Measurements from ENCODE around the gene DNAAF3. TPM values are rescaled to one million over a fixed set of nuclear protein-coding genes. Genes with fewer than 3 reads are reported as not detected.
"Not testable (repeated sequence)": the region's sequence is repeated elsewhere in the genome, so short reads cannot be mapped to it uniquely, and the experiment has no call there.

Gene DNAAF3
- polyA plus RNA-seq, 10 donors = 0.15 to 0.92 (median 0.54) TPM

DNA sequence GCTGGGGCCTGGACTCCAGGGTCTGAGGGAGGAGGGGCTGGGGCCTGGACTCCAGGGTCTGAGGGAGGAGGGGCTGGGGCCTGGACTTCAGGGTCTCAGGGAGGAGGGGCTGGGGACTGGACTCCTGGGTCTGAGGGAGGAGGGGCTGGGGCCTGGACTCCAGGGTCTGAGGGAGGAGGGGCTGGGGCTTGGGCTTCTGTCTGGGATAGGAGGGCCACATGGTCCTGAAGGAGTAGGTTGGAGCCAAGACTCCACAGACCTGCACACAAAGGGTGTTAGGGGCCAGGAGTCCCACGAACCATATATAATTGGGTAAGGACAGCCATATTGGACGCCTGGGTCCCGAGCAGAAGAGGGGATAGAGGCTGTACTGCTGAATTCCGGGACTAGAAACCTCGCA lies 10.6 kb downstream of the DNAAF3 start:
- DNase-seq = not testable (repeated sequence)

DNA sequence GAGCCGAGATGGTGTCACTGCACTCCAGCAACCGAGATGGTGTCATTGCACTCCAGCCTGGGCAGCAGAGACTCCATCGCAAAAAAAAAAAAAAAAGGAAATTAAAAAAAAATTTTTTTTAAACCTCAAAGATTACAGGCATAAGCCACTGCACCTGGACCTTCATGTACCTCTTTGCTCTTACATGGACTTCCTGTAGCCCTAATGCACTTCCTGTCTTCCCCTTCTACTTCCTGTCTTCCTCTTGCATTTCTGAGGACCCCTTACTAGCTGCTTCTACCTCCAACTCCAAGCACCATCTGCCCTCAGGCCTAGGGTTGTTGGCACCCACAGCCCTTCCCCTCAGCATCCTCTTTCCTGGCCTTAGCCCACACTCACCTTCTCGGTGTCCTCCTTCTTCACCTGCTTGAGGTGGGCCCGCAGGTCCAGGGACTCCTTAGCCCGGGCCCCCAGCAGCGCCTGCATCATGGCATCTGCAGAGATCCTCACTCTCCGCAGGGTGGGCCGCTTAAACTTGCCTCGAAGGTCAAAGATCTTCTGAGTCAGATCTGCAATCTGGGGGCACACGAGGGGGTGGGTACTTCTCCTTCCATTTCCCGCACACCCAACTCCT lies 12.7 kb downstream of the DNAAF3 start:
- no peak for DNase-seq

DNA sequence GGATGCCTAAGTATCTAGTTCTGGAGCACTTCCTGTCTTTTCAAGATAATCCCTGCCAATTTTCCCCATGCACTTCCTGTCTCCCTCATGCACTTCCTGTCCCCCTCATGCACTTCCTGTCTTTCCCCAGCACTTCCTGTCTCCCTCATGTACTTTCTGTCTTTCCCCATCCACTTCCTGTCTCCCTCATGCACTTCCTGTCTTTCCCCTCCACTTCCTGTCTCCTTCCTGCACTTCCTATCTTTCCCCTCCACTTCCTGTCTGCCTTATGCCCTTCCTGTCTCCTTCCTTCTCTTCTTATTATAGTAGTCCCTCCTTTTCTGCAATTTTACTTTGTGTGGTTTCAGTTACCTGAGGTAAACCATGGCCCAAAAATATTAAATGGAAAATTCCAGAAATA lies 14.4 kb downstream of the DNAAF3 start:
- no peak for DNase-seq

DNA sequence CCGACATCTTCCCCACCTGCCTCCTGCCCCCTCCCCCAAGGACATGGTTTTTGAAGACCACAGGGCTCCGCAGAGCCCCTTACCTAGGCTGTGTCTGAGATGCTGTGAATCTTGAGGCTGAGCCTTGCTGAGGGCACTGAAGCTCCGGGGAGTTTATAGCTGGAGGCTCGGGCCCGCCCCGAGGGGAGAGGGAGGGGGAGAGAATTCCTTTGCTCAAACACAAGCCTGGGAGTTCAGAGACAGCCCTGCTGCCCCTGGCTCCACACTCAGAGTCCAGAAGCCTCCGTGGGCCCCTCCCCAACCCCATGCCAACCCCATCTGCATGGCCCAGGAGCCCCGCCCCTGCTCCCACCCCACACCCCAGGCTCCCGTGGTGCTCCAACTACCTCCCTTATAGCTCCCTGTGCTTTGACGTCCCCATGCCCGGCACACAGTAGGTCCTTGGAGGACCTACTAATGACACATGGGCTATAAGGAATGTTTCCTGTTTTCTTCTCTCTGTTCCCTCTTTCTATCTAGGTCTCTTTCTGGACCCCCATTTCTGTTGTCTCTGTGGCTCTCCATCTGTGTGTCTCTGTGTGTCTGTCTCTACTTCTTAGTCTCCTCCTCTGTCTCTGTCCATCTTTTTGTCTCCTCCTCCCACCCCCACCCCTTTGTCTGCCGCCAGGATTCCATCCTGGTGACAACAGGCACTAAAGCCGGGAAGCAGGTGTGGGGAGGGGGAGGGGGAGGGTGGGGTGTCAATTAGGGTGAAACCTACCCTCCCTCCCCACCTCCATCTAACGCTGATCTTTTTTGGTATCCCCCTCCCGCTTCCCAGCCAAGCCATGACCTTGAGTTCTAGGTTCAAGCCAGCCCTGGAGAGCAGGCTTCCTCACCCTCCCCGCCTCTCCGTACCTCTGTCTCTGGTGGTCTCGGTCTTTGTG lies 17.1 kb downstream of the DNAAF3 start, which contains the start of gene TNNT1:
TNNT1 (minus strand) TSS at position 129 of the 926 bp plus-strand sequence. CDS start 2,049 bp downstream, outside the sequence.
- no peak for DNase-seq

DNA sequence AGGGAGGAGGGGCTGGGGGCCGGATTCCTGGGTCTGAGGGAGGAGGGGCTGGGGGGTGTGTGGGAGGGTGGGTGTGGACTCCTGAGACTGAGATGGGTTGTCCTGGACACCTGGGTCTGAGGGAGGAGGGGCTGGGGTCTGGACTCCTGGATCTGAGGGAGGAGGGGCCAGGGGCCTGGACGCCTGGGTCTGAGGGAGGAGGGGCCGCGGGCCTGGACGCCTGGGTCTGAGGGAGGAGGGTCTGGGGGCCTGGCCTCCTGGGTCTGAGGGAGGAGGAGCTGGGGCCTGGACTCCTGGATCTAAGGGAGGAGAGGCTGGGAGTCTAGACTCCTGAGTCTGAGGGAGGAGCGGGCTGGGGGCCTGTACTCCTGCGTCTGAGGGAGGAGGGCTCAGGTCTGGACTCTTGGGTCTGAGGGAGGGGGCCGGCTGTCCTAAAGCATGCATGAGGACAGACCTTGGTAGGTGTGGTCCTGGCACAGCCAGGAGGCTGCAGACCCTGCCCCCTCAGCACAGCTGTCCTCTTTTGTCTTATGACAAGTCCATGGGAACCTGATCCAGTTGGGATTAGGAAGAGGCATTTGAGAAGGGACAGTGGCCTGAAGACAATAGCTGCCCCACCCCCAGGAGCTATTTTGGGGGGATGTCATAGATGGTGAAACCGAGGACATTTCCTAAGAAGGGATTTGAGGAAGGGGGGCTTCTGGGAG lies 18.7 kb downstream of the DNAAF3 start:
- peak in 1 of 3 donors; percentile 63 for DNase-seq

DNA sequence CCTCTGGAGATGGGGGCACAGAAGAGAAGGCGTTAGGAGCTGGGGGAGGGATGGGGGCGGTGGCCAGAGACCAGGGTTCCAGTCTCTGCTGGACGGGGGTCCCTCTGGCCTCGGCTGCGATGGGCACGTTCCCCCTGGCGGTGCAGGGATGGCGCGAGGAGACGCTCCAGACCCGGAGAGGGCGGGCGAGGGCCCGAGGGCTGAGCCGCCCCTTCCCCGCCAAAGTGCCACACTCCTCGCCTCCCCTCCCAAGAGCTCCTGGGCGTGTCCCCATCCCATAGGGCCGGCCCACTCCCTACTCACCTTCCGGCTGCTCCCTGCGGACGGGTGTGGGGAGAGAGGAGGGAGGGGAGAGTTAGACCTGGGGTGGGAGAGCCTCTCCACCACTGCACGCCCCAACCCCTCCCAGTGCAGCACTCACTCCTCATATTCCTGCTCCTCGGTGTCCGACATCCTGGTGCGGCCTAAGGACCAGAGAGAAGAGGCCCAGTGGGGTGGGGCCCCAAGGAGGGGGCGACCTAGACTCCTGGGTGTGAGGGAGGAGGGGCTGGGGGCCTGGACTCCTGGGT lies 19.6 kb downstream of the DNAAF3 start:
- no peak for DNase-seq

DNA sequence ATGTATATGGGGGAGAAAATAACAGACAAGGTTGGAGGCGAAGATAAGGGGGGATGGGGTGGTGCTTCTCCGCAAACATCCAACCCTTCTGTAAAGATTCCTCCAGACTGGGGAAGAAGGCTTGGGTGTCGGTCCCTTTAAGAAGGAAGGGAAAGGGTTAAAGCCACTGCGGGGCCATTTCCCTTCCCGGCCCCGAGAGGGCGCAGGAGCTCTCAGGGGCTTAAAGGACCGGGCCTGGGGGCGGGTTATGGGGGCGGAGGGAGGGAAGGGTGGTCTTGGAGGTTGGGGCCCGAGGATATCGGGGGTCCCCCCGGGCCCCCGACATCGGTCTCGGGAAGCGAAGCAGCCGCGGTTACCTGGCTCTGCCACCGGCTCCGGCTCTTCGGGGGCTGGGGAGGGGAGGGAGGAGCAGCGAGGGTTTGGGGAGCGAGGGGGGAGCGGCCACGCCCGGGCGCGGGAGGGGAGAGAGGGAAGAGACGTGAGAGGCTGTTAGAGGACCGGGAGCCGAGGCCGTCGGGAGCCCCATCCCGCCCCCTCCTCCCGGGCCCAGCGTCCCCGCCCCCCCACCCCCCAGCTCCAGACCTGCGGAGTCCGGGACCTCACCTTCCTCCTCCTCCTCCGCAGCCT lies 20.2 kb downstream of the DNAAF3 start:
- DNase-seq = no peak

DNA sequence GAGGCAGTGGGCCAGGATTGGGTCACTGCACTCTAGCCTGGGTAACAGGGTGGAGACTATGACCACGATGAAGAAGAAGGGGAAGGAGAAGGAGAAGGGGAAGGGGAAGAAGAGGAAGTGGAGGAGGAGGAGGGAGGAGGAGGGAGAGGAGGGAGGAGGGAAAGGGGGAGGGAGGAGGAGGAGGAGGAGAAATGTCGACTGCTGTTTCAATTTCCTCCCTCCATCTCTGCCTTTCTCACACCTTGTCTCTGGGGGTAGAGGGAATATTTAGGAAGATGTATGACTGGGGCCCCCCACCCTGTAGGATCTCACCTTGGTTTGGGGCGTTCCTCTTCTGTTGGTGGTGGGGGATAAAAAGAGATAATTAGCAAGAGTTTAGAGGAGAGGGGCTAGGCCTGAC lies 21.2 kb downstream of the DNAAF3 start:
- DNase-seq = no peak

DNA sequence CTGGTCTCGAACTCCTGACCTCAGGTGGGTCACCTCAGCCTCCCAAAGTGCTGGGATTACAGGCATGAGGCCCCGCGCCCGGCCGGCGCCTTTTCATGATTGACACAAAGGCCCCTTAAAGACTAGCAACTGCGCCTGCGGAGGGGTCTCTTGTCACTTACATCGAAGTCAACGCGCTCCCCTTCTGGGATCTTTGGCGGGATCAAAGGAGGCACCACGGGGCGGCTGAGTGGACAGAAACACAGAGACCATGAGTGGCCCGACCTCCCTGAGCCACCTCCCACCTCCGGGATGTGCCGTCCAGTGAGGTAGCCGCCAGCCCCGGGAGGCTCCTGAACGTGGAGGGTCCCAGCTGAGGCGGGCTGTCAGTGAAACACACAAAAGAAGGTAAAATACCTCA lies 24.7 kb downstream of the DNAAF3 start:
- DNase-seq = no peak

DNA sequence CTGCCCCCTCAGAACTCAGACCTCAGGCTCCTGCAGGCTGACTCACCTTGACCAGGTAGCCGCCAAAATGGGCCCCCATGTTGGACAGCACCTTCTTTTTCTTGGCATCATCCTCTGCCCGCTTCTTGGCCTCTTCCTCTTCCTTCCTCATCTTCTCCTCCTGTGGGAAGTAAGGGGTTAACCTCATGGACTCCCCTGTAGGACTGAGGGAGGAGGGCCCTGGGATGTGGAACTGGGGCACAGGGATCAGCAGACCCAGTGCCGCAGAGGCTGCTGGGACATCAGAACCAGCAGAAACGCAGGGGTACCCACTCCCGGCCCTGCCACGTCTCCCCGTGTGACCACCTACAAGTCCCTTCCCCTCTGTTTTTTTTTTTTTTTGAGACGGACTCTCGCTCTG lies 28.5 kb downstream of the DNAAF3 start:
- DNase-seq = no peak

DNA sequence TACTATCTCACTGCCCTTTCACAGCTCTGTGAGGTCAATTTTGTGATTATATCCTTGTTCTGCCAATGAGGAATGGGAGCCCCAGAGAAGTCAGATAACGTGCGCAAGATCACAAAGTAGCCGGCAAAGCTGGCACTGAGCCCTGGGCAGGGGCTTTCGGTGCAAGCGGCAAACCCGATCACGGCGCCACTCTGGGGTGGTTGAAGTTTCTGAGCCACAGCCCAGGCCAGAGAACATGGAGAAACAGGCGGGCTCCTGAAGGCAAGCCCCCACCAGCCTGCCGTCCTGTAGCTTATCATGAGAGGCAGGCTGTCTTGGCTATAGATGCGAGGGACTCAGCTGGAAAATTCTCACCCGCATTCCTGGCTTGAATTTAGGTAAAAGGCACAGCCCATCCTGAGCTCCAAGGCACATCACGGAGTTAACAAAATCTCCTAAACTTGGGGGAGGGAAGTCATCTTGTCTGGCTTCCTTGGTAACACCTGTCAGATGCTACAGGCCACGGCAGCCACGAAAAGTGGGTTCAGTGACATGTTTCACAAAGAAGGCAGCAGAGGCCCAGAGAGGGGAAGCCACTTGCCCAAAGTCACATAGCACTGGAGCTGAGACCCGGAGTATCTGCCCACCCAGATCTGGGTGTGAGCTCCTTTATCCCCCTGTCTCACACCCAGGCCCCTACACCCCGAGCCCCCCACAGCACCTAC lies 29.9 kb downstream of the DNAAF3 start:
- DNase-seq = no peak

DNA sequence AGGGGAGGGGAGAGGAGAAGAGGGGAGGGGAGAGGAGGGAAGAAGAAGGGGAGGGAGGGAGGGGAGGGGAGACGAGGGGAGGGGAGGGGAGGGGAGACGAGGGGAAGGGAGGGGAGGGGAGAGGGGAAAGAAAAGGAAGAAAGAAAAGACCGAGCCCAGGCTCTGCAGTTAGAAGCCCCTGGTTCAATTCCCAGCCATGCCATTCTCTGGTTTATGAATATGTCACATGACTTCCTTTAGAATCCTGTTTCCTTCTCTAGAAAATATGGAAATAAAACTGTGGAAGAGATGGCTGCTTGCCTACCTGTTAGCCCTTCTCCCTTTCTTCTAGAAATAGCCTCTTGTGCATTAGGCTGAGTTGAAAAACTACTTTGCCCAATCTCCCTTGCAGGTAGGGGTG lies 31.7 kb downstream of the DNAAF3 start:
- DNase-seq = no peak

DNA sequence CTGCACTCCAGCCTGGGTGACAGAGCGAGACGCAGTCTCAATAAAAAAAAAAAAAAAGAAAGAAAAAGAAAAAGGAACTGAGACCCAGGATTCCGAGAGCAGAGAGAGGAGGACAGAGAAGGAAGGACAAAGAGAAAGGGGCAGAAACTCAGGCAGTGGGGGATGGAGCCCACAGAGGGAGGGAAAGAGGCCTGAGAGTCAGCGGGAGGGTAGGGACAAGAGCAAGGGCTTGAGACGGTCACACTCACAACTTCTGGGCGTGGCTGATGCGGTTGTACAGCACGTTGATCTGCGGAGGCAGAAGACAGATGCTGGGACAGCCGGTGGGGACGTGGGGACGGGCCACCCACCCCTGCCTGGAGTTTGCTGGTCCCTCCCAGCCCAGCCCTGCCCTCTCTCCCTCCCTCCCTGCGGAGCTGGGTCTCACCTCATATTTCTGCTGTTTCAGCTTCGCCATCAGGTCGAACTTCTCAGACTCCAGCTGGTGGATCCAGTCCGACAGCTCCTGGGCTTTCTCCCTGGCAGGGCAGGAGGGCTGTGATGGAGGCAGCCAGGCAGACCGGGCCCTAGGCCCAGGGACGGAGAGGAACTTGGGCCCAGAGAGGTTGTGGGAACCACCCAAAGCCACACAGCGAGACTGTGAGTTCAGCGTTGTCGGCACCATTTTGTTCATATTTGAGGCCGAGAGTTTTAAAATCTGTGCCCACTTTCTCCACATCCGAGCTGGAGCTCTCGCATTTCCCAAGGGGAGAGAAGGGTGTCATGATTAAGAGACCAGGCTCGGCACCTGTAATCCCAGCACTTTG lies 32.6 kb downstream of the DNAAF3 start:
- no peak for DNase-seq

DNA sequence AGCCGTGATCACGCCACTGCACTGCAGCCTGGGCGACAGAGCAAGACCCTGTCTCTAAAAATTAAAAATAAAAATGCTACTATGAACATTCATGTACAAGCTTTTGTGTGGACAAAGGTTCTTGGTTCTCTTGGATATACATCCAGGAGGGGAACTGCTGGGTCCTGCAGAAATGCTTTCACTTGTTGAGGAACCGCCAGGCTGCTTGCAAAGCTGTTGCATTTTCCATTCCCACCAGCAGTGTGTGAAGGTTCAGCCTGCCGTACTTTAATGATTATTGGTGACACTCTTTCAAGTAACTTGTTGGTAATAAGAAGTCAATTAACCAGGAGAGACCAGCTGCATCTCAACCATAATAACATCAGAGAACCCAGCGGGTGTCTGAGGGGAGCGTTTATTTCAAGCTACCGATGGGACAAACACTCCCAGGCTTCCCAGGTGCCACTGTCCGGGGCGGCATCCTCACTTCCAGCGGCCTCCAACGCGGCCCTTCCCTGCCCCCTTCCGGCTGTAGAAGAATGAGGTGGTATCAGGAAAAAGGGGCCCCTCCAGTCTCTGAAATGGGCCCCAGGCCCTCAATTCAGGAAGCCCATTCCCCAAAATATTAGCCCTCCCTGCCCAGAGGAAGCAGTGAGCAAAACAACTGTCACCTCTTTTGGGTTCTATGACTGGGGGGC lies 33.8 kb downstream of the DNAAF3 start:
- no peak for DNase-seq

DNA sequence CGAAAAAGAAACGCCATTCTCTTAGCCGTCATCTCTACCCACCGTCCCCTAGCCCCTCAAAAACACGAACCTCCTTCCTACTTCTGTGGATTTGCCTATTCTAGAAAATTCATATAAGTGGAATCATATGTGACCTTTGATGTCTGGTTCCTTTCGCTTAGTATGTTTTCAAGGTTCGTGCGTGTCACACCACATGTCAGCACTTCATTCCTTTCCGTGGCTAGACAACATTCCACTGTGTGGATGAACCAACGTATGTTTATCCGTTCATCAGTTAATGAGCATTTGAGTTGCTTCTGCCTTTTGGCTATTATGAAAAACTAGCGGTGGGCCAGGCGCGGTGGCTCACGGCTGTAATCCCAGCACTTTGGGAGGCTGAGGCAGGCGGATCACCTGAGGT lies 35.0 kb downstream of the DNAAF3 start:
- no peak for DNase-seq

DNA sequence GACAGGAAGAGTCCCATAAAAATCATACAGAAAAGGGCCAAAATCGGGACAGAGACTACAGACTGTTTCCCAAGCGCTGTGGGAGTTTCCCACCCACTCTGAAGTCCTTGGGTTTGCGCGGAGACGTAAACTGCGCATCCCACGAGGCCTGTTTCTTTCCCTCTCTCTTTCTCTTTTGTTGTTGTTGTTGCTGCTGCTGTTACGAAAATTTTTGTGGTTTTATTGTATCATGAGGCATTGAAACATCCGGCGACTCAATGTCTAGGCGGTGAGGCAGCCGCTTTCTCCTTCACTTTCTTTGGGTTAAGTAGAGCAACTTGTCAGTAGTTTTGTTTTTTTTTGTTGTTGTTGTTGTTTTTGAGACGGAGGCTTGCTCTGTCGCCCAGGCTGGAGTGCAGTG lies 47.4 kb downstream of the DNAAF3 start:
- DNase-seq = no peak

DNA sequence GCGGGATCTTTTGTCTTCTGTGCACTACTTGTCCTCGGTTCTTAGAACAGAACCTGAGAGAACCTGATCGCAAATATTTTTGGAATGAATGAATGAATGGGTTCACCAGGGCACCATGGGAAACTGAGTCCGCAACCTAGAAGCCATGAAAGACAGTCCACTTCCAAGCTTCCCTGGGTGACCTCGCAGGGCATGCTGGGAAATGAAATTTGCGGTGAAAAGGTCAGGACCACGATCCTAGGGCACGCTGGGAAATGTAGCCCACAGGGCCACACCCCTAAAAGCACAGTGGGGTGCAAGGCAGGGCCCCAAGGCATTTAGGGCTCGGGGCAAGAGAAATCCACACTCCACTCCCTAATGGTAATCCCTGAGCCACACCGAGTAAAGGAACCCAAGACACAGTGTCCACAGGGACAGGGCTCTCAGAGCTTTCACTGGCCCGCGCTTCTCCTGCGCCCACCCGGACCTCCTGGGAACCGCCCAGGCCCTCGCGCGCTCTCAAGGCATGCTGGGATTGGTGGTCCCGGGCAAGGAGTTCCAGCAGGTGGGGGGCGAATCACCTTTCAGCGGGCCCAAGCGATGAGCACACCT lies 47.9 kb downstream of the DNAAF3 start:
- DNase-seq = peak in 1 of 3 donors; percentile 67

DNA sequence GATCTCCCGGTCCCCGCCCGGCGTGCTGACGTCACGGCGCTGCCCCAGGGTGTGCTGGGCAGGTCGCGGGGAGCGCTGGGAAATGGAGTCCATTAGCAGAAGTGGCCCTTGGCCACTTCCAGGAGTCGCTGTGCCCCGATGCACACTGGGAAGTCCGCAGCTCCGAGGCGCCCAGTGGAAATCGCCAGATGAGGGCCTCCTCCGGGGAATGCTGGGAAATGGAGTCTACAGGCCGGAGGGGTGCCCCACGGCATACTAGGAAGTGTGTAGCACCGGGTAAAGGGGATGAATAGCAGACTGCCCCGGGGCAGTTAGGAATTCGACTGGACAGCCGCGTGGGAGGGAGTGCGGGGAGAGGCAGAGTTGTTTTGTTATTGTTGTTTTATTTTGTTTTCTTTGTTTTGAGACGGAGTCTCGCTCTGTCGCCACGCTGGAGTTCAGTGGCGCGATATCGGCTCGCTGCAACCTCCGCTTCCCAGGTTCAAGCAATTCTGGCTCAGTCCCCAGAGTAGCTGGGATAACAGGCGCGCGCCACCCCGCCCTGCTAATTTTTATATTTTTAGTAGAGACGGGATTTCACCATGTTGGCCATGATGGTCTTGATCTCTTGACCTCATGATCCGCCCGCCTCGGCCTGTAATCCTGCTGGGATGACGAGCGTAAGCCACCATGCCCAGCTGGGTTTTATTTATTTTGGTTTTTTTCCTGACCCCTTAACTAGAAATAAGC lies 48.6 kb downstream of the DNAAF3 start:
- DNase-seq = peak; percentile 99 to 100 (median 100)
